CD4-positive, alpha-beta T cell treated with Interleukin-4 for 1 hour (primary cell): ENCODE data around the gene ANO7.

ENCODE experiments used
- DNase-seq, 2 donors: peaks; one replicate each; pipeline ENCODE4 v3.0.0-alpha.2; 2020 to 2022

ANO7 gene

DNA sequence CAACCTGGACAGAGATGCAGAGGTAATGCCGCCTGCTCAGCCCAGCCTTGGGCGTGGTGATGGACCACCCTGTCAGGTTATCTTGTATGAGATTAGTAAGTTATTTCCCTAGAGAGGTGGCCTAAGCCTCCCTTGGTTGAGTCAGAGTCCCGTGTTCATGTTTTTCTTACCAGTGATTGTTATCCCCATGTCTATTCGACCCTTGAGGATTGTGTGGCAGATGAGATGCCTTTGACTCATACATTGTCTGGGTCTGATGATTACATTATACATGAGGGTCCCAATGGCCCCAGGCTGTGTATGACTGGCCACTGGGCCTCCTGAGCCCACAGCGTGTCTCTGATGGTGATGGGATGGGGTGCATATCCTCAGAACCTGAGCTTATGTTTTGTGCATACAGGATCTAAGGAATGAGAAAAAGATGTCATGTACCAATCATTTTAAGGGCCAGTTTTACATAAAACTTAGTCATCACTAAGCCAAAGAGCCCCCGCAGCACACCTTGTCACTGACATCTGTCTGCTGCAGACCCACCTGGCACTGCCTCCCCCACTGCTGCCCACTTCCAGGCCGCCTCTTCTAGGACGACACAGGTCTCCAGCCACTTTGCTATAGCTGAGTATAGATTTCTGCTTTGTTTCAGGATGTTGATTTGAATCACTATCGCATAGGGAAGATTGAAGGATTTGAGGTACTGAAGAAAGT, 30.5 kb upstream of the ANO7 start:
- DNase-seq = no peak

DNA sequence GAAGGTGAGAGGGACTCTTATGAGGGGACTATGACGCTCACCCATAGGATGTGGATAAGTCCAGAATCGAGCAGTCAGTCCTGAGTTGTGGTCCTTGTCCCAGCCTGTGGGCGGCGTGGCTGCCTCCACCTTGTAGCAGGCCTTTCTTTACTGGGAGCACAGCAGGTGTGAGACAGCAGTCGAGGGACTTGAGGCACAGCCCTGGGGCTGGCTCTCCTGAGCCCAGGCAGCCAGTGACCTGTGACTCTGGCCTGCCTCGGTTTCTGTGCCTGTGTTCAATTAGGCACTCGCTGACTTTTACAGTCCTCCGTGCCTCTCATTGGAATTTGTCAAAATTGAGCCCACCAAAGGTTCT, 30.0 kb upstream of the ANO7 start:
- no peak for DNase-seq

DNA sequence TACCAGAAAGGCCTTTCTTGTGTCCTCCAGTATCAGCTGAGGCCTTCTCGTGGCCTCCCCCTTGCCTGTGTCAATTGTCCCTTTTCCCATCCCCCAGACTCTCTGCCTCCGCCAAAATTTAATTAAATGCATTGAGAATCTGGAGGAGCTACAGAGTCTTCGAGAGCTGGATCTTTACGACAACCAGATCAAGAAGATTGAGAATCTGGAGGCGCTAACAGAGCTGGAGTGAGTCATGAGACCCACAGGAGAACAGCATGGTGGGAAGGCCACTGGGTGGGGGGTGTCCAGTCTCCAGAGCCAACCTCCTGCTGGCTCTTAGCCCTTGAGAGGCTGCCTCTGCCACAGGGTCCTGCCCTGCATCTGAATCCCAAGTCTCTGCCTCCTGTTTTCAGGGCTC, 29.4 kb upstream of the ANO7 start:
- DNase-seq = no peak

DNA sequence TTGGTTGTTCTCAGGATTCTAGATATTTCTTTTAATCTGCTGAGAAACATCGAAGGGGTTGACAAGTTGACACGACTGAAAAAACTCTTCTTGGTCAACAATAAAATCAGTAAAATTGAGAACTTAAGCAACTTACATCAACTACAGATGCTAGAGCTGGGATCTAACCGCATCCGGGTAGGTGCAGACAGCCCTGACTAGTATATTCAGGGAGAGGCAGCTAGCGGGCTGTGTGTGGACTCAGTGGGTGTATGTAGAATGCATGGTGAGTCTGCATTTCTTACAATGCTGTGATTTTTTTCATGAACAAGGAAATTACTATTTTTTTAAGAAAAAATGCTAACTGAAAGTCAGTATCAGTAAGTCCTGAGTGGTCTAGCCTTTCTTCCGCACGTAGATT, 28.2 kb upstream of the ANO7 start:
- DNase-seq = no peak

DNA sequence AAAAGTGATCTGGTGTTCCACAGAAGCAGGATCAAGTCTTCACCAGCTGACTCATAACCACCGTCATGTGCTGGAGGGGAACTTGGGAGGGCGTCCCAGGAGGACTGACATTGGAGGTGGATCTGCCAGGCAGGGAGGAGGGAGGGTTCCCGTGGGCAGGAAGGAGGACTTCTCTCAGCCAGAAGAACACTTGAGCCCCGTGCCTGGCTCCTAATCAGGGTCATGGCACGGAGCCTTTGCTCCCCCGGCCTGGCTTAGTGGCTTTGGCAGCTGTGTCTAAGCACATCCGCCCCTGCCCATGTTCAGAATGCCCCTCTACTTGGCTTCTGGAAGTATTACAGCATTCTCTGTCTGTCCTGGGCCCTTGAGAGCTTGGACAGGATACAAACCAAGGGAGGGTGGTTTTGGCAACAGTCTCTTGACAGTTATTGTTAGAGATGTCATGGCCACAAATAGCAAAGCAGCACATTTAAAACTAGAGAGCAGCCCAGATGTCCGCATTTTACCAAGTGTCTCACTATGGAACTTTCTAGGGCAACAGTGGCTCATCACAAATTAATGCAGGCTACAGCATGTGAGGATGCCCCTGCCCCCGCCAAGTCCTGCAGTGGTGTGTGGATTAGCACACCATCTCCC, 26.7 kb upstream of the ANO7 start:
- no peak for DNase-seq

DNA sequence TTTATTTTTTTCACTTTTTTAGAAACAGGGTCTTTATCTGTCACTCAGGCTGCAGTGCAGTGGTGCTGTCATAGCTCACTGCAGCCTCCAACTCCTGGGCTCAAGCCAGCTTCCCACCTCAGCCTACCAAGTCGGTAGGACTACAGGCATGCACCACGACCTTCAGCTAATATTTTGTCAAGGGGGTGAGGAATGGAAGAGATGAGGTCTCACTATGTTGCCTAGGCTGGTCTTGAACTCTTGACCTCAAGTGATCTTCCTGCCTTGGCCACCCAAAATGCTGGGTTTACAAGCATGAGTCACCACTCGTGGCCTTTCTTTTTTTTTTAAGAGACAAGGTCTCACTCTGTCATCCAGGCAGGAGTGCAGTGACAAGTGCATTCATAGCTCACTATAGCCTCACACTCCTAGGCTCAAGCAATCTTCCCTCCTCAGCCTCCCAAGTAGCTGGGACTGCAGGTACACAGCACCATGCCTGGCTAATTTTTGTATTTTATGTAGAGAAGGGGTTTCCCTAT, 24.8 kb upstream of the ANO7 start:
- DNase-seq = no peak

DNA sequence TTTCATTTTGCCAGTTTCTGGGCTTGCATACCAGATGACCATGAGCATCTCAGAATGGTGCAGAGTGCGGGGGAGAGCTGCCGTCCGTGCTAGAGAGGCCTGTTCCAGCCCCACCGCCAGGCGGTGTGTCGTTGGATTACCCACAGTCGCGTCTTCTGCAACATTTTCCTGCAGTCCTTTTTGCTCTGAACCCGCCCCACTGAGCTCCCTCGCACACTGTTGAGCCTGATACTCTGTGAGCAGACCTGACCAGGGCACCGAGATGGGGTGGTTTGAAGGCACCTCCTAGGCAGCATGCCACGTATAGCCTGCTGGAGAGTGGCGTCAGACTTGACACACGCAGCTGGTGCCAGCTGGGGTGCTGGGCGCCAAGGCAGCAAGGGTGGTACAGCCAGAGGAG, 20.1 kb upstream of the ANO7 start:
- no peak for DNase-seq

DNA sequence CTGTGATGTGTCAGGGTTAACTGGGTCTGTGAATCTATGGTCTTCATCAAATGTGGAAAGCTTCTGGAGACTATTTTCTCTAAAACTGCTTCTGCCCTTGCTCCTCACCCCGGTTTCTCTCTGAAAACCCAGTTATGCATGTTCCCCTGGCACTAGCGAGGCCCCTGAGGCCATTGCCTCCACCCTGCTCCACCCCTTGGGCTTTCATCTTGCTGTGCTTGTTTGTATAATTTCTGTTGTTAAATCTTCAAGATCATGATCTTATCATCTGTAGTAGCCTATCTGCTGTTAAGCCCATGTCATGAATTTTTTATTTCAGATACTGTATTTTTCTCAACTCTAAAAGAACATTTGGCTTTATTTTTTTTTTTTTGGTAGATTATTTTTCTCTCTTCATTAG, 14.9 kb upstream of the ANO7 start:
- no peak for DNase-seq

DNA sequence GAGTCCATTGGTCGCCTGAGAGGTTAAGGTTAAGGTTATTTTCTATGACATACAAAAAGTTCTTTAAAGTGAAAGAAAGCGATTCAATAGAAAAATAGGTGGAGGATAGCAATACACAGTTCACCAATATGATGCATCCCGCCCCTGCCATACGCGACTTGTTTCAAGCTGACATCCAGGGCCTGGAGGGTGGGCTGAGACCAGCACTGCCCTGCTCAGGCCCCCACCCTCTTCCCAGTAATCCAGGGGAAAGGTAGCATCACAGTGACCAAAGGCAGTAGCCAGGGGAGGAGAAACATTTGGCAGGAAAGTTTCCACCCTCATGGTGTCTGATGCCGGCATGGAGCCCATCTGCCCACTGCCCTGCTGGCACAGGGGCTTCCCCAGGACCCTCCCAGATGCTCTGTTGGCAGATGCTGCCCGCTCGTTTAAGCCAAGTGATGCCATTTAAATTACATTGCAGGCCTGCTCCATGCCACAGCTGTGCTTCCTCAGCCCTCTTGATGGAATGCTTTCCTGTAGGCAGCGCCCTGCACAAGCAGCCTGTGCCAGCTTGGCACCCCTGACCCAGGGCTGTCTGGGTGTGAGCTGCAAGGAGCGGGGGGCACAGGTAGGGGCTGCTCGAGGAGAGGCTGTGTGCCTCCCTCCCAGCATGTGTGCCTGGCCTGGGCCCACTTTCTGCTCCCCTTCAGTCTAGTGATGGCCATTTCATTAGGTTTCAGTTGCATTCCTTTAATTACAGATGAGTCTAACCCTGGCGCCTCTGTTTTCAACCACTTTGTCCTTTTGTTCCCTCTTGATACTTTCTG, 10.7 kb upstream of the ANO7 start:
- DNase-seq = no peak

DNA sequence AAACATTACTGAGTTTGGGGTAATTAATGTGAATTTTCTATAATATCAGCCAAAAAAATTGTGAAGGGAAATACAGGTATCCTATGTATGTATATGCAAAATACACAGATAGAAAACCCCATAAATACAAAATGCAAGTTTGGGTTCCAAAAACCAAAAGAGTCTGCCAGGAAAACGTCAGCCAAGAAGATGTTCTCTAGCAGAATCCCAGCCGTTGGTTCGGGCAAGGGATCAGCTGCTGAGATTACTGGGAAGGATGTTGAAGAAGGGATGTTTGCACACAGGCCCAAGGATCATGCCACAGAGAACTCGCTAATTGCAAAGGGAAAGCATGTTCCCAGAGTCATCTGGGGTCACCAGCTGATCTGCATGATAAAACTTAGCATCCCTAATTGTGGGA, 9.5 kb upstream of the ANO7 start:
- DNase-seq = no peak

DNA sequence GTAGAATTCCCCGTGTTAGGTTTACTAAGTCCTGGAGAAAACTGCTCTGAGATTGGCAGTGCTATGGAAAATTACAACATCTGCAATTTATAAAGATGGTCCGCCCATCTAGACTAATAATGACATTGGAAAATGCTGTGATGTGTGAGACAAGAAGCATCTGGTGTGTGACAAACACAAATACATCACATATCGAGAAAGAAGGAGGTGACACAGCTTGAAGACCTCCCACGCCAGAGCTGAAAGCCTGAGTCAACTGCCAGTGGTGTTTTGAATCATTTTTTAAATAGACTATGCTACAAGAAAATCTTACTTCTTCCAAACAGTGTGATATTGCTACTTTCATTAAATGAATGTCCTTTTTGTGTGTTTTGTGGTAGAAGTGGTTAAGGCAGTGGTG, 8.6 kb upstream of the ANO7 start:
- DNase-seq = no peak

DNA sequence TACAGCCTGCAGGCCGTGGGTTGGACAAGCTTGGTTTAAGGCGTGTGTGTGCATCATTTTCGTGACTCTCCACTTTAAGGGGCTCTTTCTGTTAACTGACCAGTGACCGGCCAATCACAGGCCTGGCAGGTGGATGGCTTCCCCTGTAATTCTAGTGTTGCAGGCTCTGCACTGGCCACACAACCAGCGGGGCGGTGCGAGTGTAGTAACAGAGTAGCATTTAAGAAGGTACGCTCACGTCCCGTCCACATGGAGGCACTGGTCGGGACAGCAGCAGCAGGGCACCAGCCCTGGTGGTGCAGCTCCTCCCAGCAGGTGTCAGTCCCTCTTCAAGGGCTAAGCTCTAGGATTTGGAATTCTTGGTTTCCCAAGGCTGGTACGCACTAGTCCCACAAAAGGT, 8.0 kb upstream of the ANO7 start:
- no peak for DNase-seq

DNA sequence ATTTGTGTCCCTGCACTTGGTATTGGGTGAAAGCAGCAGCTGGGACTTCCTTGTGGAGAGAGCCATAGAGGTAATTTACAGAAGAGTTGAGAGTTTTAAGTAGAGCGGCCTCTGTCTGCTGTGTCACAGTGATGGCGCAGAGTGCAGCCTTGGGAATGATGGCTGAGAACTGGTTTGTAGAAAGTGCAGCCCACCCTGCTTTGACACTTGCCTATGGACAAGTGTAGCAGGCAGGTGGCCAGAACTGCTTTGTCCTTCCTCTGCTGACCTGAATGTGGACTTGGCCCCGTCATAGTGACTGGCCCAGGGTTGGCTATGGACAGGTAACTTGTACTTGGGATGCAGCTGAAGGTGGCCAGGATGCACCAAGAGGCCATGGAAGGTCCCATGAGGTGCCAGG, 6.4 kb upstream of the ANO7 start:
- no peak for DNase-seq

DNA sequence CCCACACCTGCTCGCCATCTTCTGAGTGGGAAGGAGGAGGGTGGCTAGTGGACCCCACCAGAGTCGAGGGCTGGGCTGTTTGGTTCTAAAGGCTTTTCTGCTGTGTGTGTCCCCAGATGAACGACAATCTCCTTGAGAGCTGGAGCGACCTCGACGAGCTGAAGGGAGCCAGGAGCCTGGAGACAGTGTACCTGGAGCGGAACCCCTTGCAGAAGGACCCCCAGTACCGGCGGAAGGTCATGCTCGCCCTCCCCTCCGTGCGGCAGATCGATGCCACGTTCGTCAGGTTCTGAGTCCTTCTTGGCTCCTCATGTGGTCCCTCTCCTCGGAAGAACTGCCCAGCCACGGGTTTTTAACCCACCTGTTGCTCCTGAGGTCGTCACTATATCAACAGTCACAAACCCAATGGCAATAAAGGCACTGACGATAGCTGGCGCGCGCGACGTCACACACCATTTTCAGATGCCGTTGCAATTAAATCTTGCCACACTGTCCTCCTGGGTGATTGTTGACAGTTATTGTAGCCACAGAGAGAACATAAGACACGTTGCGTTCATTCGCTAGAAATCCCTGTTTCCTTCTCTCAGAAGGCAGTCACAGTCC, 5.8 kb upstream of the ANO7 start:
- no peak for DNase-seq

DNA sequence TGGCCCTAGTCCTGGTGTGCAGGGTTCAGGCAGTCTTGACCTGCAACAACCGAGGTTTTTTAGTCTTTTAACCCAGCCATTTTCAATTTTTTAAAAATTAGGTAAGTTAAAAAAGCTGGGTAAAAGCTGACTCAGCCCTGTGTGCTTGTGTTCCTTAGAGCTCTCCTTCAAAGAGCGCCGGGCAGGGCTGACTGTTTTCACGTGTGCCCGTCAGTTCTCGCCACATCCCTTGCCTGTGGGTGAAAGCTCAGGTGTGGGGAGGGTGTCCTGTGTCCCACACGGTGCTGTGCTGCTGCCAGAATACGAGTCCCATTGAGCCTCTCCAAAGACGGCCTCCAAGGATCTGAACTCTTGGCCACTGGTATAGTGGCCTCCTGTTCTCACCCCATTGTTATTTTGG, 5.3 kb upstream of the ANO7 start:
- DNase-seq = no peak

DNA sequence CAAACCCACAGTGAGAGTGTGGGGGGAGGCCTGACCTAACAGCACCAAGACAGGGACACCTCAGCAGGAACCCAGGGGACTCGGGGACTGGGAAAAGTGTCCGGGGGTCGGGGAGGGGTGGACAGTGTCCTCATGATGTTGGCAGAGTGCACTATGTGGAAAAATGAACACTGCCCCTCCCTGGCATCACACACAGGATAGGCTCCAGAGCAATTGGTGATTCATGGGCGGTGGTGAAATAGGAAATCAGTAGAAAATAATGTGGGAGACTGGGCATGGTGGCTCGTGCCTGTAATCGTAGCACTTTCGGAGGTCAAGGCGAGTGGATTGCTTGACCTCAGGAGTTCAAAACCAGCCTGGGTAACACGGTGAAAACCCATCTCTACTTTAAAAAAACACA, 3.6 kb upstream of the ANO7 start:
- DNase-seq = no peak

DNA sequence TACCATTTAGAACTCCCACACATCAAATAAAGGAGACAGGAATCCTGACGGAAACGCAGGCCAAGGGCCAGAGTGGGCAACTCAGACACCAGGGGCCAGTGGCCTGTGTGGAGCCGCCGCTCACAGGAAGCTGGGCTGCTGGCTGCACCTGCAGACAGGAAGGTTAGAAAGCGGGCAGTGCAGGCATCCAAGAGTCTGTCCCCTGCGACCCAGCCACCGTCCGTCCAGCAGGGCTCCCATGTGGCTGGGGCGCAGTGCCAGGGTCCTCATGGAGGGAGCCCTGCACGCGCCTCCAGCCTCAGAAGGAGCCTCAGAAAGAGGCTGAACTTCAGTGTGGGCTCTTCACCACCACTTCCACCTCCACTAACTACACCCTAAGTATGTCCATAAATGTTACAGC, 2.5 kb upstream of the ANO7 start:
- no peak for DNase-seq

DNA sequence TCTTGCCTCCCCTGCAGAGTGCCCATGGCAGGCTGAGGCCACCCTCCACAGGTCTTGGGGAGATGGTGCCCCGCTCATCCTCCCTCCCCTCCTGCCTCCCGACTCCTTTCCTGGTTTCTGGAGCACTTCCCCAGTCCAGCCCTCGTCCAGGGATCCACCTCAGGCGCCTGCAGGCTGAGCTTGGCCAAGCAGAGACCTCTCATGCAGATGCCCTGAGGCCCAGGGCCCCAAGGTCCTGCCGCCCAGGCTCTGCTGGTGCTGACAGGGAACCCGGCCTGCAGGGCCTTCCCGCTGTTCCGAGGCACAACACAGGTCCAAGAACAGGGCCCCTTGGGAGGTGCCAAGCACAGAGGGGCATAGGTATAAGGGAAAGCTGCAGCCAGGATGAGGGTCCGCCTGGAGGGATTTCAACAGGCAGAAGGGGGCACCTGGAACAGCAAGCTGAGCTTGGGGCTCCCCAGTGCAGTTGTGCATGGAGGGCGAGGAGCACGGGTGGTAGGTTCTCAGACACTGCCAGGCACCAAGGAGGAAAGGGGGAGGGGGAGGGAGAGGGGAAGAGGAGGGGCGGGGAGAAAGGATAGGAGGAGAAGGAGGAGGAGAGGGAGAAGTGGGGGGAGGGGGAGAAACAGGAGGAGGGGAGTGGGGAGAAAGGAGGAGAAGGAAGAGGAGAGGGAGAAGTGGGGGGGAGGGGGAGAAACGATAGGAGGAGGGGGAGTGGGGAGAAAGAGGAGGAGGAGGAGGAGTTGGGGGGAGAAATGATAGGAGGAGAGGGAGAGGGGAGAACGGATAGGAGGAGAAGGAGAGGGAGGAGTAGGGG, 1.2 kb upstream of the ANO7 start:
- DNase-seq = no peak

DNA sequence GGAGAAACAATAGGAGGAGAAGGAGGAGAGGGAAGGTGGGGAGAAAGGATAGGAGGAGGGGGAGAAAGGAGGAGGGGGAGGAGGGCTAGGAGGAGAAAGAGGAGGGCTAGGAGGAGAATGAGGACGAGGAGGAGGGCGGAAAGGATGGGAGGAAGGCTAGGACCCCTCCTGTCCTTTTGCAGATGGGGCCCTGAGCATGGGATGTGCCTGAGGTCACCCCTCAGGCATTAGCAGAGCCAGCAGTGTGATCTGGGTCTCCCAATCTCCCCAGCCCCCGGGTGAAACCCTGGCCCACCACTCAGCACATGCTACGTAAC, 601 bp upstream of the ANO7 start:
- DNase-seq = no peak

DNA sequence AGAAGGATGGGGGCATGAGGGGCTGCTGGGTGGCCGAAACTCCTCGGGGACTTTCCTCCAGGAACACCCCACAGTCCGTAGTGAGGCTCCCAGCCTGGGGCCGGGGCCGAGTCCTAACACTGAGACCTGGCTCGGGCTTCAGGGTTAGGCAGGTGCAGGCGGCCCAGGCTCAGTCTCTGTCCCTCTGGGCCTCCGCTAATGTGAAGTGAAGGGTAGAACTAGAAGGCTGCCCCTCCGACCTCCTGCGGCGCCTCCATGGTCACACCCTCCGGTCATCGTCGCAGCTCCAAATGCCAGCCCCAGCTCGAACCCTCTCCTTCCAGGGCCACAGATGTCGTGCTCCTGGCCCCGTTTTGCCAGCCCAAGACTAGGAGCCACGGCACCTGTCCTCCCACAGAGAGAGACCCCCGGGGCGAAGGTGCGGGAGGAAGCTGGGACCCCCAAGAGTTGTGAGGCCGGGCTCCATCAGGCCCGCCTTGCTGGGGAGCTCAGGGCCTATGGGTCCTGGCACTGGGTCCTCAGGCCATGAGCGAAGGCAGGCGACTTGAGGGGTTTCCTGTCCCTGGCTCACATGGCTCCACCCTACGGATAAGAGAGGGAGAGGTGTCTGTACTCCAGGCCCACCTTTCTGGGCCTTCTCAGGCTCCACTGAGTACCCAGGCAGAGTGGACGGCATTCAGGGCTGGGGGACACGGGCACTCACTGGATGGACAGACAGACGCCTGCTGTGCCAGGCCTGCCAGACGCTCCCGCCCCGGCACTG, 797 bp downstream of the ANO7 start:
- no peak for DNase-seq

DNA sequence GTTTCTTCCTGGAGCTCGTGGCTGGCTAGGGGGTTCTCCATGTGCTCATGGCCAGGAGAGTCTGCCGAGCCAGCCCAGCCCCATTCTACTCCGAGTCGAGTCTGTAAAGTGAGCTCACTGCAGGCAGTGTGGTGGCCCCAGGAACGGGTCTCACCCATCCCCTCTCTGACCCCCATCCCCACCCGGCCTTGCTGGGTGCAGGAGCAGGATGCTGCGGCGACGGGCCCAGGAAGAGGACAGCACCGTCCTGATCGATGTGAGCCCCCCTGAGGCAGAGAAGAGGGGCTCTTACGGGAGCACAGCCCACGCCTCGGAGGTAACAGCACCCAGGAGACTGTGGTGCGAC, 1.4 kb downstream of the ANO7 start:
- DNase-seq = no peak

DNA sequence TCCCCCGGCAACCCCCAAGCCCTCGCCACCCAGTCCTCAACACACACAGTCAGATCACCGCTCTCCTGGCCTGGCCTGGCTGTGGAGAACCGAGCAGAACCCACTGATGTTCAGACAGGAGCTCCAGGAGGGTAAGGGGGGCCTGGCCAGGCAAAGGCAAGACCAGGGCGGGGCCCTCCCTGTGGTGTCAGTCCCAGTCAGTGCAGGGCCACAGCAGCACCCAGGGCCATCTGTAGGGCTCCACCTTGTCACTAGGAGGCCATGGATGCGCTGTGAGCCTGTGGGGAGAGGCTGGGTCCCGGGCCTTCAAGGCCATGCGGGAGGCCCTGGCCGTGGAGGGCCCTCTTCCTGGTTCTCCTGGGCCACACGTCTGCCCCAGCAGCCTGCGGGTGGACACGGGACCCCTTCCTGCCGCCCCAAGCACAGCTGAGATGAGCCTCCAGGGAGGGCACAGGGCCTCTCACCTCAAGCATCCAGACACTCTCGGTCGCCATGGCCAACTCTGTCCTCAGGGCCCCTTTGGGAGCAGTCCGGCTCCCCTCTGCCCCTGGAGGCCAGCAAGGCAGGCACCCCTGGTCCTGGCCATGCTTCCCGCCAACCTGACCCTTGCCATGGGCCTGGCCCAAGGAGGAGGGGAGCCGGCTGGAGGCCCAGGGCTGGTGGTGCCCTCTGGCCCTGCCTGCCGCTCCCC, 2.0 kb downstream of the ANO7 start:
- no peak for DNase-seq
